ENCODE results near the gene CIRBP.

Gene CIRBP

DNA sequence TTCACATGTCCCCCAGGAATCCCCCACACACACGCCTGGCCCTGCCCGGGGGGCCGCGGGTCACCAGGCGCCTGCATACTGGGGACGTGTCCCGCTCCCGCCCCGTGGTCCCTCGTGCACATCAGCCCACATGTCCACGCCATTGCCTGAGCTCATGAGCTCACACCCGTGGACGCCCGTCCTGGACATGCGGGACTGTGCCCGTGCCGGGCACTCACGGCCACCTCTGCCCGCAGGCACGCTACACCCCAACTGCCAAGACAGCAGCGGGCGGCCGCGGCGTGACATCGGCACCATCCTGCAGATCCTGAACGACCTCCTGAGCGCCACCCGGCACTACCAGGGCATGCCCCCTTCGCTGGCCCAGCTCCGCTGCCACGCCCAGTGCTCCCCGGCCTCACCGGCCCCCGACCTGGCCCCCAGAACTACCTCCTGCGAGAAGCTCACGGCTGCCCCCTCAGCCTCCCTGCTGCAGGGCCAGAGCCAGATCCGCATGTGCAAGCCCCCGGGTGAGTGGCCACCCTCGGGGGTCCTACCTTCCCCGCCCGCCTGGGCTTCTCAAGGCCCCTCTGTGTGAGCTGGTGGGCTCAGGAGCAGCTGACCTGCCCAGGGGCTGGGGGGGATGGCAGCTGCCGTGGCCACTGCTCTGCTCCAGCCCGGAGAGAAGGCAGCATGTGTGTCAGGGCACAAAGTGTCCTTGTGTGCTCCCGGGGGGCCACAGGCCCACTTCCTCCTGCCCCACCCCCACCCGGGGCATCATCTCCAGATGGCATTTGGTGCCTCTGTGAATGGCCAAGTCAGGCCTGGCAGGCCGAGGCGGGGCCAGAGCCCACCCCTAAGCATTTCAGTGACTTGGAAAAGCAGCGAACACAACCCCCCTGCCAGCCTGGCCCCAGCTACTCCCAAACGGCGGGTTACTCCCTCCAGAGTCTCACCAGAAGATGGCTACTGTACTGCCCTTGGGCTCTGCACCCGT lies 13.7 kb upstream of the CIRBP start:
- no peak for DNase-seq
- ATAC-seq = no peak

DNA sequence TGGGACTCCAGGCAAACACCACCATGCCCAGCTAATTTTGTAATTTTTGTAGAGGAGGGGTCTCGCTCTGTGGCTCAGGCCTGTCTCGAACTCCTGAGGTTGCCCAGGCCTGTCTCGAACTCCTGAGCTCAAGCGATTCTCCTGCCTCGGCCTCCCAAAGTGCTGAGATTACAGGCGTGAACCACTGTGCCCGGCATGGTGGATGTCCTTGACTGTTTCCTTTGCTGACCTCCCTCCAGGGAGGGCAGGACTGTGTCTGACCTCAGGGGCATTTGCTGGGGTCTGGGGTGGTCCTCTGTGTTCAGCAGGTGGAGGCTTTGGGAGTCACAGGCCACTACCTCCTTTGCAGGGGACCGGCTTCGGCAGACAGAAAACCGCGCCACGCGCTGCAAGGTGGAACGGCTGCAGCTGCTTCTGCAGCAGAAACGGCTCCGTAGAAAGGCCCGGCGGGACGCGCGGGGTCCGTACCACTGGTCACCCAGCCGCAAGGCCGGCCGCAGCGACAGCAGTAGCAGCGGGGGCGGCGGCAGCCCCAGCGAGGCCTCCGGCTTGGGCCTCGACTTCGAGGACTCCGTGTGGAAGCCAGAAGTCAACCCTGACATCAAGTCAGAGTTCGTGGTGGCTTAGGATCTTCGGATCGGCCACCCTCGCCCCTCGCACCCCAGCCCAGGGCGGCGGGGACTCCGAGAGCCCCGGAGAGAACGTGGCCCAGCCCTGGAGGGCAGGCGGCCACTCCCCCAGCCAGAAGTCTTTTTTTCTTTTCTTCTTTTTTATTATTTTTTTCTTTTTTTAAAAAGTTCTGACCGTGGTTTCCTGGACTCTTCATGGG lies 12.3 kb upstream of the CIRBP start:
- ATAC-seq = no peak
- no peak for DNase-seq

DNA sequence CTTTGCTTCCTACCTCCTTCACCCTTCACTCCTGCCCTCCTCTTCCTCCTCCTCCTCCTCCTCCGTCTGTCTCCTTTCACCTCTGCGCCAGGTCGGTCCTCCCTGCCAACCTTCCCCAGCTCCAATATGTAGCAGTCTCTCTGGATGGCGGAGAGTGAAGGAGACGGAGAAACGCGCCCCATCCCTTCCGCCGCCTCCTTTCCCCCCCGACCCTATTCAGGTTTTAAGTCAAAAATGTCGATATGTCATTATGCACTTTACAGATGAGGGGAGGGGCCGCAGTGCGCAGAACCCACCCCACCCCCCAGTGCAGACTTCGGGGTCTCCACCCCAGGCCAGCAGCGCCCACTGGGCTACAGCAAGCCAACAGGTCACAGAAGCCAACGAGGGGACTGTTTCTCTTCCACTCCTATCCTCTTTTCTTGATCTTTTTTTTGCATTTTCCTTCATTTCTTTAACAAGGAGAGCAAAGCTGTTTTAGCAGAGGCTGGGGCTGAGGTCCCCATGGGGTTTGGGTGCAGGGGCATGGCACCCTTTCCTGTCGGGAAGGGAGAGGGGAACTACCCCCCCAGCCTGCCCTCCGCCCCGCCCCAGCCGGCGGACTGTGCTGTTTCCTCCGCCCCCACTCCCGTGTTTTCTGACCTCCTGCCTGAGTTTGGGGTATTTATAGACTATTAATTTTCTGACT lies 11.5 kb upstream of the CIRBP start:
- peak; percentile 20 for DNase-seq
- no peak for ATAC-seq

DNA sequence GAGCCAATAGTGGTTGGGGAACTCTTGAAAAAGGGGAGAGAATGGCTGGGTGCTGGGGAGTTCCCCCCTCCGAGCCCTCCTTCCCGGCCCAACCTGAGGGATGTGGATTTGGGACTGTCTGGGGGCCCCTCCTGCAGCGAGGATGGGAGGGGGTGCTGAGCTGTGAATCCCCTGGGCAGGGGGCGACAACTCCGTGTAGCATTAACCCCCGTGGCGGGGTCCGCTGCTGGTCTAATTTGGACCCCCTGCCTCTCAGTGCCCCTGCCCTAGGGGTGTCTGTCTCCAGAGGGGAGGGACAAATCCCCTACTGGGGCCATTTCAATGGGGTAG lies 11.0 kb upstream of the CIRBP start:
- DNase-seq (peak; percentile 9), ATAC-seq (no peak)

DNA sequence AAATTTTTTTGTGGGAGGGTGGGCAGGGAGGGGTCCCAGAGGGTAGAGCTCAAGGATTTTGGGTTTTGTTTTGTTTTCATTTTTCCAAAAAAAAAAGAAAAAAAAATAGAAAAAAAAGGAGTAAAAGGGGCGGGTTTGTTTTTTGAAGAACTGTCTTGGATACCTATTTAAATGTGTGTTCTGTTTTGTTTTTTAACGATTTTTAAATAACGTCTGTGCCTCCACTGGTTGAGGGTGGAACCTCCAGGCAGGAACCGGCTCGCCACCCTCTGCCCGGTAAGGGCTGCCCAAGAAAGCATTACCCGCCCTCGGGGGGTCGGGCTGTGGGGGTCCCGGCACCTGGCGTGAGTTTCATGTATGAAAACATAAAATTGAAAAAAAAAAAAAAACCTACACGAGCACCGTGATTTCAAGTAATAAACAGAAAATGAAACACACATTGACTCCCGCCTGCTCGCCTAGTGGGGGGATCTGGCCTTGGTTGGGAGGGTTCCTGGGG lies 10.4 kb upstream of the CIRBP start:
- DNase-seq (no peak), ATAC-seq (no peak)

DNA sequence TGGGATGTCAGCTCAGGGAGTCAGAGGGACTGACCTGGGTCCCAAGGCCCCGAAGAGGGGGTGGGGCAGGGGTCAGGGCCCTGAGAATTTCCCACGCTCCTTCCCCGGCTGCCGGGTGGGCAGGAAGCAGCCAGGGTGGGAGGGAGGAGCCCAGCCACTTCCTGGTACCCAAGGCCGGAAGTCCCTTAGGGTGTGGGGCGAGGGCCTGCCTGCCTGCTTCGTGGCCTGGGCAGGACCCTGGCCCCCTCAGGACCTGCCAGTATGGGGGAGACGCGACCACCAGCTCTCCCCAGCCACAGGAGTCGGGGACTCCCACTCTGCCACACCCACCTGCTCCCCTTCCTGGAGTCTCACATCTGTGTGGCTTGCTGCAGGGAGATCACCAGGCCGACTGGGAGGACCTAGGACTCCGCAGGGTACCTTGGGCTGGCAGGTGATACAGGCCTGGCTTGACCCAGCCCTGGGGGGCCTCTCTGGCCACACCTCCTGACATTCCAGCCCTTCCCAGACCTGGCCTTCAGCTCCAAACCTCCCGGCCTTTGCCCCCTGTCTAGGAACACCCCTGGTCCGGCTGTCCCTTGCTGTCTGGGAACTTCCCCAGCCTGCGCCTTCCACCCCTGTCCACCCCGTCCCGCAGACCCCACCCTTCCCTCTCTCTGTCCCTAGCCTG lies 9.8 kb upstream of the CIRBP start:
- peak; percentile 81 for DNase-seq
- ATAC-seq = peak; percentile 29

DNA sequence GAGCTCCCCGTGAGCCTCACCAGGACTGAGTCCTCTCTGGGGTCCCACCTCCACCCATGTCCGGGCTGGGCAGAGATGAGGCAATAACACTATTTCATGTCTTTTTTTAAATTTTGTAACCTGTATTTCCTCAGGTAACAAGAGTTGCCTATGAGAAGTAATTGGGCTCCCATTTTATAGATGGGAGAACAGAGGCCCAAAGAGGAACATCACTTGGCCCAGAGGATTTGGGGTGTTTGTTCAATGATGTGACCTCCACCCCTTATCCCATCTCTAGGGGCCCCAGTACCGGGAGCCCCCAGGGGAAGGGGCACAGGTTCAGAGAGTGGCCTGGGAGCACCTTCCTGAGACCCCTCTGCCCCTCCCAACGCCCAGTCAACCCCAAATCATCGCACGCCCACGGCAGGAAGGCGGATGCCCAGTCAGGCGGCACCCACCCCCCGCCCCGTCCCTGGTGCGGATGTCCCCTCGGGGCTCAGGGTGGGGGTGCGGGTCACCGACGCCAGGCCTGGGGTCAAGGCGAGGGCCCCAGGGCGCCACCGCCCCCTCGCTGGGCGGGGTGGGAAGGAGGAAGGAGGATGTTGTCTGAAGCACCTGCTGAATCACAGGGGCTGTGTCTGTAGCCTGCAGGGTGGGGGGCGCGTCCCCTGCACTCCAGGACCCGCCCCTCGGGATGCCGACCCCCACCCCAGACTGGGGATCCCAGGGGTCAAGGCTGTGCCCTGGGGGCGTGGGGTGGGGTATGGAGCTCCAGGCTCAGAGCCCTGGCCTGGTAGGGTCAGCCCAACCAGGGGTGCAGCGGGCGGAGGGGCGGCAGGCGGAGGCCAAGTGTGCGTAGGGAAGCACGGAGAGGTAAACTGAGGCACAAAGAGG lies 9.0 kb upstream of the CIRBP start:
- ATAC-seq (peak; percentile 21), DNase-seq (peak; percentile 71)

DNA sequence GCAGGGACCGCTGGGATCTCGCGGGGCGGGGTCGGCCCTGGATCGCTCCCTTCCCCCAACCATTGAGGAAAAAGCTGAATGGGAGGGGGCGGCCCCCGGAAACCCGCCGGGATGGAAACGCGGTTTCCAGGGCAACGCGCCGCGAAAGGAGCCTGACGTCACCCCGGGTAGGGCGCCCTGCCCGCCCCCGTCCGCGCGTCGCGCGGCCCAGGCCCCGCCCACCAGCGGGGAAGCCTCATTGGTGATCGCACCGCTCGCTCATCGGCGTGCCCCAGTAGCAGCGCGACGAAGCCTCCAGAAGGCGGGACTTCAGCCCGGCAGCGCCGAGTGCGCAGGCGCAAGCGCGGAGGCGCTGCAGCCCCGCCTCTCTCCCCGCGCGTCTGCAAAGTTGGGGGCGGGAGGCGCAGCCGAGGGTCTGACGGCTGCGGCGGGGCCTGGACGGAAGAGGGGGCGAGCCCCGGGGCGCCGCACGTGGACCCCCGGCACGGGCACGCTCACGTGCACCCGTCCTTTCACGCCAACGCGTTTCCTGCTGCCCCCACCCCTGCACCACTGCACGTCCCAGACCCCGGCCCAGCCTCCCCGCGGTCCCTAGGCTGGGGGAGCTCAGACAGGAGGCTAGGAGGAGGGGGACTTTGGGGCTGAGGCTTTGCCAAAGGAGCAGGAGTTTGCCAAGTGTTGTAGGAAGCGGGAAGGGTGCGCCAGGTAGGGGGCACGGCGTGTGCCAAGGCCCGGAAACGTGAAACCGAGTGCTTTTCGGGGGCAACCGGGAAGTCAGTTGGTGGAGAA lies 8.2 kb upstream of the CIRBP start:
- DNase-seq (peak; percentile 99), ATAC-seq (peak; percentile 80)

DNA sequence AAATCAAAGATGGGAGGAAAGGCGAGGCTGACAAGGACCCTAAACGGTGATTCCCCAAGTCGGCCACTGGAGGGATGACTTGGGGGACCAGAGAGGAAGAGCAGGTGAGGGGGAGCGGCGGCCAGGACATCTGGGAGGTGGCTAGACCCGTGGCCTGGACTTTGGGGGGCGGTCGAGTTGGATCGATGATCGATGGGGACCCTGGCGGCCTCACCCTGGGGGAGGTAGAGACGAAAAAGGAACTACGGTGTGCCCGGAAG lies 7.7 kb upstream of the CIRBP start:
- DNase-seq (peak; percentile 43), ATAC-seq (no peak)

DNA sequence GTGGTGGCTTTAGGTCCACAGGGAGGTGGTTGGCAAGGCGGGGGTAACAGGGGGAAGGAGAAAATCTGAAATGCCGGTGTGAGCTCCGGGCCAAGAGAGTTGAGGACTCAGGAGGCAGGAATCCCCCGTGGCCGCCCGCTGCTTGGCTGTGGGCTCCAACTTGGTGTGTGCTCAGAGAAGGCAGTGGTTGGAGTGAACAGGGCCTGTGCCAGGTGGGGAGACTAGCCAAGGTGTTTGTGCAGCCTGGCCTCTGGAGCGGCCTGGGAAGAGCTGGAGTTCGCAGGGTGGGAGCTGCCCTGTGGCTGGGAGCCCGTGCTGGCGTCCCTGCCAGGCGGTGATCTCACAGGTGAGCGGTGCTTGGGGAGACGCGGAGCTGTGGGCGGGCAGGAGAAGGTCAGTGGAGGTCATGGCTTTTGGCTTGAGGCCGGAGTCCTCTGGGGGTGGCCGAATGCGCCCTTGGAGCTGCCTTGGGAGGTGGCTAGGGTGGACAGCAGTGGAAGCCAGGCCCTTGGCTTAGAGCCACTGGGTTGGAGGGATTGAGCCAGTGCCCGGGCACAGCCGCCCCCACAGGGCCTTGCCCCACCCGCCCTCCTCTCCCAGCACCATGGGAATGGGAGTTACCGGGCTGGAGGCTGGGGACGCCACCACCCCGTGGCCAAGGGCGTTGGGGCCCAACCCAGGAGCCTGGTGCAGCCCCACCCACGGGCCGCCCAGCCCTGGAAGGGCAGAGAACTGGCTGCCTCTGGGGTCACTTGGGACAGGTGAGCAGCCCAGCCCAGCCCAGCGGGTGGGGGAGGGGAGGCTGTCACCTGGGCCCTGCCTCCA lies 7.1 kb upstream of the CIRBP start:
- peak; percentile 51 for DNase-seq
- no peak for ATAC-seq

DNA sequence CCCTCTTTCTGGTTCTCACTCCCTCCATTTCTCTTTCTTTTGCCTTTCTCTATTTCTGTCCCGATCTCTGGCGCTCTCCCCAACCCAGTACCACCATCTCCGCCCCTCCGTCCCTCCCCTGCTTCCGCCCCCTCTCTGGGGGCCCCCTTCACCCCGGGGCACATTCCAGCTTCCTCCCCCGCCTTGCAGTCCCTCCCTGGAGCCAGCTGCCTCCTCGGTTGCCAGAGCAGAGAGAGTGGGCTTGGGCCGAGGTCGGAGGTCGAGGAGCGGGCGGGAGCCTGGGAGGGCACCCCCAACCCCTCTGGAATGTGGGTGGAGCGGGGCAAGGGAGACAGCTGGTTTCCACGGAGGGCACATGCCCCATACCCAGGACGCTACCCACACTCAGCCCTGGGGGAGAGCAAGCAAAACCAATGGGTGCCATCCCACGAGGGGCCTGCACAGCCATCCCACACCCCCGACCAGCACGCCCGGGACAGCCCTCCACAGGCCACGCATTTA lies 6.5 kb upstream of the CIRBP start:
- no peak for ATAC-seq

DNA sequence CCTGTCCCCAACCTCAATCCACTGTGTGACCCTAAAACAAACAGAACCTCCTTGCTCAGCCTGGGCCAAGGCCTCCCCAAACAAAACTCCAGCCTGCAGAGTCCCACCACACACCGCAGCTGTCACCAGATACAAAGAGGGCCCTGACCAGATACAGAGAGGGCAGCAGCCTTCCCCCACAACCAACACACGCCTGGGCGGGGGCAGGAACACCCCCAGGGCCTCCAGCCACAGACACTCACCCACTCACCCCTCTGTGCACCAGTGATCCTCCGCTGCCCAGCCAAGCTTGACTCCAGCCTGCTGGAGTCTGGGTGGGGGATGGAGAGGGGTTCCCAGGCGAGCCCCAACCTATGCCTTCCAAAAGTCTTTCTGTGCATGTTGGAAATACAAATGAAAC lies 5.9 kb upstream of the CIRBP start:
- ATAC-seq (no peak), DNase-seq (no peak)

More for the DNA sequence above, 6.5 kb upstream of the CIRBP start:
- DNase-seq = no peak

DNA sequence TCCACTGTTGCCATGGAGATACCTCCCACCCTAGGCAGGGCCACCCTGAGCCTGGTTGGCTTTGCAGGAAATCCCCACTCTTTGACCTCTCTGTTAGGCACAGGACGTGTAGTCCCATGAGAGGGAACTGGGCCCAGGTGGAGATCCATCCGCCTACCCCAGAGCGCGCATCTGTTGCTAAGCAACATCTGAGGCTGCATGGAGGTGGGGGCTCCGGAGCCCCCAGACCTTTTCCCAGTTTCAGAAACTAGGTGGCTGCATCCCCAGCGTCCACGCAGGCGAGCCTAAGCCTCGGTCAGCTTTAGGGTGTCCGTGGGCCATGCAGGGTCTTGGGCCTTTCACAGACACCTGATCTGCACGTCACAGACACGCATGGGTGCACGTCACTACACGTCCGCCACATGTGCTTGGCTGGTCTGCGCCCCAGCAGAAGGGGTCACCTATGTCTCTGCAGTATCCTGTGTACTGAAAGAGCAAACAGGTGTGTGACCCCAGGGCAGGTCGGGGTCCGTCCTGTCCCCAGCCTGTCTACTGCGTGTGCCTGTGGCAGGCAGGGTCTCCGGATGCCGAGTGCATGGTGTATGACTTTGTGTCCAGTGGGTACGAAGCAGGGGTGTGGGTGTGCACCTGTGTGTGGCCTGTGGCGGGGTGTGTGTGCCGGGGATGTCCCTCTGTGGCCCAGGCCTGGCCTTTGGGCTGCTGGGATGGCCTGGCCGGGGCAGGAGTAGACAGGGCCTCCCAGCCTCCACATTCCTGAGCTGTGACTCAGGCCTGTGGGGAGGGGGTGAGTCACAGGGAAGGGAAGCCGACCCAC lies 4.1 kb upstream of the CIRBP start:
- no peak for DNase-seq
- ATAC-seq = no peak

DNA sequence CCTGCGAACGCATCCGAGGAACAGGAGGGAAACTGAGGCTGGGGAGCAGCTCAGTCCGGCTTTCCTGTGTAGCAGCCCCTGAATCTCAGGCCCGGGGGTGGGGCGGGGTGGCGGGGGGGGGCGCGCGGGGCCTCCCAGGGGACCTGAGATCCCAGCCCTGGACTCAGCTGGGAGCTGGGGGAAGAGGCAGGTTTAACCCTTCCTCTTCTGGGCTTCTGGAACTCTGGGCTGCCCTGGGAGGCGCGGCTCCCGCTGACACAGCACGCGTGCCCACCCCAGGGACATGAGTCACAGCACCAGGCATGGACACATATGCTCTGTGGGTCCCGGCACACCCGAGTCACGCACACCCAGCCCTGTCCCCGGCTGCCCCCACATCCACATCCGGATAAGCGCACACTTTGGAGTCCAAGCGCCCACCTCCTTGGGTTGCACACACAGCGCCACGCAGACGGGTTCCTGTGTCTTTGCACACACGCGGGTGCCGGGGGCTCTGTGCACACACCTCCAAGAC lies 3.5 kb upstream of the CIRBP start:
- peak; percentile 7 for ATAC-seq
- DNase-seq = peak; percentile 65

DNA sequence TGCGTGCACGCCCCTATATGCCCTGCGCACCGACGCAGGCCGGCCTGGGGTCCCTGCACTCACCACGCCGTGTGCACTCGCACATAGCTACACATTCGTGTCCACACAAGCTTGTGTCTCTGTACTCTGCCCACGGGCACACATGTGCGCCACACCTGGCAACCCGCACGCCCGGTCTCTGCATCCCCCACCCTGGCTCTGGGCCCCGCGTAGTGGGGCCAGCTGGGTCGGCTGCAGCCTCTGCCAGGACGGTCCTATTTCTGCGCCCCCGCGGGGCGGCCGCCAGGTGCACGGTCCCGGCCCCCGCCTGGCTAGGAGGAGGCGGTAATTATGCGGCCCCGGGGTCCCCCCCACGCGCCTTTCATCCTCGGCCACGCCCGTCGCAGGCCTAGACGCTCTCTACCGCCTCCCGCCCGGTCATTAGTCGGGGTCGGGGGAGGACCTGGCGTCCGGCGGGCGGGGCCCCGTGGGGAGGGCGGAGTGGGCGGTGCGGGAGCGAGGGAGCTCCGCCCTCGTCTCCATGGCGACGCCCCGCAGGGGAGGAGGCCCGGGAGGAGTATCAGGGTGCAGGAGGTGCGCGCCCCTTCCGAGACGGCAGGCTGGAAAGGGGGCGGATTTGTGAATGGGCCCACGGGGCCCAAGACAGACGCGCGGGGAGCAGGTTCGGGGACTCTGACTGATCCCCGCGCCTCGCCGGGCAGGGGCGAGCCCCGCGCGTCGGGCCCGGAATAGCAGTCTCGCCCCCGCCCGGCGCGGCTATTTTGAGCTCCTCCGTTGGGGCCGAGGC lies 2.8 kb upstream of the CIRBP start:
- peak; percentile 34 for ATAC-seq
- peak; percentile 93 for DNase-seq

DNA sequence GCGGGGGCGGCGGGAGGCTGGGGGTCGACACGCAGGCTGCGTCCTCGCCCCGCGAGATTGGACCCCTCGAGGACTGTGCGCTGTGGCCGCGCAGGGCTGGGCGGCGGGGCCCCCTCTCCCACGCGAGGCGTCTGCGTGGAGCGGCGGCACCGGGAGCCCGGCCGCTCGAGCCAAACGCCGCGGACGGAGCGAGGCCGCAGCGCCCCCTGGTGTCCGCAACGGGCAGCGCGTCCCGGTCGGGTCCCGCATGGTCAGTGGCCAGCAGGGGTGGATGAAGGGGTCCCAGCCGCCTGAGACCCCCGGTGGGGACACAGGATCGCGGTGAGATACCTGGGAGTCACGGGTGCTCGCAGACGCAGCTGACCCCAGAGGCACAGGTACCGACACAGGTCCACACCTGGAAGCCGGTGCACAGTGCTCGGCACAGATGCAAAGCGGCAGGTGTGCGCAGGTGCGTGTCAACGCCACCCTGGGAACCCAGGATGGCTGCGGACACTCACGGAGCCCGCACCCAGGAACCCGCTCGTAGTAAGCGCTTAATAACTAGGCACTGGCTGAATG lies 2.1 kb upstream of the CIRBP start:
- DNase-seq = peak; percentile 84
- ATAC-seq = no peak
